Sigmoid colon (tissue), 7 donors: ENCODE measurements around the gene ABCA8. TPM values are rescaled to one million over a fixed set of nuclear protein-coding genes. Genes with fewer than 3 reads are reported as not detected.
A peak's percentile ranks its signal among the peaks of the same experiment; 100 is the strongest.

Experiments
- DNase-seq: peaks from one replicate; pipeline ENCODE4 v3.0.0-alpha.2; 2019
- H3K27ac ChIP-seq, 4 donors: fragments of 200-600 bp; sonication (generic); one replicate each; pipeline ENCODE4 v1.5.1; 2016 to 2019; ENCODE audit warnings: mild to moderate bottlenecking in 1 of 4
- H3K27me3 ChIP-seq, 3 donors: fragments of 200-600 bp; sonication (generic); one replicate each; pipeline ENCODE4 v1.5.1; 2019; ENCODE audit warnings: mild to moderate bottlenecking in 1 of 3
- H3K36me3 ChIP-seq, 4 donors: fragments of 200-600 bp; sonication (generic); one replicate each; pipeline ENCODE4 v1.5.1; 2016 to 2019
- H3K4me1 ChIP-seq, 4 donors: fragments of 200-600 bp; sonication (generic); one replicate each; pipeline ENCODE4 v1.5.1; 2017 to 2019
- H3K4me3 ChIP-seq, 4 donors: fragments of 200-600 bp; sonication (generic); one replicate each; pipeline ENCODE4 v1.5.1; 2017 to 2019; ENCODE audit warnings: mild to moderate bottlenecking in 2 of 4, moderate library complexity in 1 of 4
- H3K9me3 ChIP-seq, 4 donors: fragments of 200-600 bp in 3 of 4; sonication (generic) in 3 of 4; one replicate each; pipeline versions ENCODE4 v1.5.1 to v1.6.1; 2013 to 2019
- EP300 ChIP-seq, 4 donors: sonication (generic); formaldehyde crosslinking; IDR thresholded peaks; one replicate each; pipeline ENCODE4 v1.6.1; 2017; ENCODE audit warnings: antibody characterized with exemption in 4 of 4
- POLR2A ChIP-seq, 2 donors: fragments of 450-650 bp; IDR thresholded peaks; one replicate each; pipeline ENCODE4 v1.6.1; 2016; ENCODE audit warnings: antibody characterized with exemption in 2 of 2, mild to moderate bottlenecking in 2 of 2, moderate library complexity in 2 of 2
- POLR2AphosphoS5 ChIP-seq, 4 donors: sonication (generic); formaldehyde crosslinking; IDR thresholded peaks; one replicate each; pipeline ENCODE4 v1.6.1; 2017; ENCODE audit warnings: antibody characterized with exemption in 4 of 4
- WGBS, 2 donors: extraction: QIAGEN DNeasy Blood & Tissue Kit; methylation state at CpG; one replicate each; pipeline ENCODE4 v1.1.7; 2013; 5-methylcytosine and 5-hydroxymethylcytosine counted together
- intact Hi-C: fragments of 100-400 bp; cut with DNase I; formaldehyde crosslinking; loops from one replicate; pipeline ENCODE4 v1.15.1; 2023
- polyA plus RNA-seq, 3 donors: library from polyadenylated mRNA; stranded (reverse); fragments of 200-250 nt; gene quantifications; one replicate each; pipeline ENCODE4 v1.2.3, GENCODE V29; 2013
- total RNA-seq, 4 donors: library from RNA; depleted of rRNA; stranded (reverse); fragments of >200 nt; gene quantifications; one replicate each; pipeline ENCODE4 v1.1.0, GENCODE V29; 2016
- TF ChIP-seq, protein P1 (sequence below), 4 experiments: fragments of 450-650 bp in 3 of 4; fragments of 200-600 bp in 1 of 4; IDR thresholded peaks; one replicate each; pipeline ENCODE4 v1.5.1; 2016 to 2019; ENCODE audit warnings: antibody characterized with exemption in 4 of 4, mild to moderate bottlenecking in 3 of 4, moderate library complexity in 2 of 4
- donor health status: healthy with polysubstance abuse.
- donor health status: Bipolar disorder and iron deficiency.
- donor health status: healthy.

The ABCA8 gene
- total and polyA plus RNA-seq, 7 donors, result 2.8 to 71.5 (median 20.0) TPM

- Histone ChIP-seq H3K27ac (no peak overlapping the region), H3K4me3 (no peak overlapping the region)
- WGBS, 2 donors, result 75 to 83% methylated on average over 8 of the region's 8 CpGs
These were observed 17.2 kb downstream of the ABCA8 start for GRCh38 chr17:68937890-68938514.

GRCh38 chr17:68927516-68927915 is 27.7 kb downstream of the ABCA8 start:
- no peak for DNase-seq
- Histone ChIP-seq H3K27me3 (no peaks in the 10 kb centered on the region), H3K36me3 (no peaks in the 10 kb centered on the region), H3K4me3 (no peak overlapping the region), H3K4me1 (no peaks in the 10 kb centered on the region), H3K9me3 (no peaks in the 10 kb centered on the region), H3K27ac (no peak overlapping the region)
- TF ChIP-seq POLR2AphosphoS5 (IDR thresholded peaks at IDR 0.05), result no peak
- no peak for TF ChIP-seq POLR2A (IDR thresholded peaks at IDR 0.05)
- TF ChIP-seq, protein P1, sequence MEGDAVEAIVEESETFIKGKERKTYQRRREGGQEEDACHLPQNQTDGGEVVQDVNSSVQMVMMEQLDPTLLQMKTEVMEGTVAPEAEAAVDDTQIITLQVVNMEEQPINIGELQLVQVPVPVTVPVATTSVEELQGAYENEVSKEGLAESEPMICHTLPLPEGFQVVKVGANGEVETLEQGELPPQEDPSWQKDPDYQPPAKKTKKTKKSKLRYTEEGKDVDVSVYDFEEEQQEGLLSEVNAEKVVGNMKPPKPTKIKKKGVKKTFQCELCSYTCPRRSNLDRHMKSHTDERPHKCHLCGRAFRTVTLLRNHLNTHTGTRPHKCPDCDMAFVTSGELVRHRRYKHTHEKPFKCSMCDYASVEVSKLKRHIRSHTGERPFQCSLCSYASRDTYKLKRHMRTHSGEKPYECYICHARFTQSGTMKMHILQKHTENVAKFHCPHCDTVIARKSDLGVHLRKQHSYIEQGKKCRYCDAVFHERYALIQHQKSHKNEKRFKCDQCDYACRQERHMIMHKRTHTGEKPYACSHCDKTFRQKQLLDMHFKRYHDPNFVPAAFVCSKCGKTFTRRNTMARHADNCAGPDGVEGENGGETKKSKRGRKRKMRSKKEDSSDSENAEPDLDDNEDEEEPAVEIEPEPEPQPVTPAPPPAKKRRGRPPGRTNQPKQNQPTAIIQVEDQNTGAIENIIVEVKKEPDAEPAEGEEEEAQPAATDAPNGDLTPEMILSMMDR (IDR thresholded peaks at IDR 0.05), result no peak
- TF ChIP-seq EP300 (IDR thresholded peaks at IDR 0.05), result no peak
- WGBS, 2 donors, result 72 to 74% methylated on average over 4 of the region's 4 CpGs
- intact Hi-C loops, result no loop called here

More at GRCh38 chr17:68937890-68938514, 17.2 kb downstream of the ABCA8 start:
- no peak for DNase-seq
- H3K9me3 ChIP-seq, result no peaks in the 10 kb centered on the region
- H3K36me3 ChIP-seq, result no peaks in the 10 kb centered on the region
- intact Hi-C loops, result no loop called here
- H3K4me1 ChIP-seq, result no peaks in the 10 kb centered on the region
- TF ChIP-seq, protein P1 (IDR thresholded peaks at IDR 0.05), result no peak
- no peak for TF ChIP-seq EP300 (IDR thresholded peaks at IDR 0.05)
- H3K27me3 ChIP-seq, result no peaks in the 10 kb centered on the region

- H3K27me3 ChIP-seq, result no peaks in the 10 kb centered on the region
- no peak for TF ChIP-seq EP300 (IDR thresholded peaks at IDR 0.05)
- TF ChIP-seq POLR2AphosphoS5 (IDR thresholded peaks at IDR 0.05), result no peak
- TF ChIP-seq, protein P1 (IDR thresholded peaks at IDR 0.05), result no peak
- no peak for TF ChIP-seq POLR2A (IDR thresholded peaks at IDR 0.05)
- no peaks in the 10 kb centered on the region for H3K4me1 ChIP-seq
- intact Hi-C loops, result no loop called here
- H3K4me3 ChIP-seq, result no peak overlapping the region
- H3K36me3 ChIP-seq, result no peaks in the 10 kb centered on the region
- DNase-seq, result no peak
- no peaks in the 10 kb centered on the region for H3K9me3 ChIP-seq
- no peak overlapping the region for H3K27ac ChIP-seq
- WGBS, 2 donors, result 84 to 85% methylated on average over 9 of the region's 9 CpGs
These were observed 30.1 kb downstream of the ABCA8 start for GRCh38 chr17:68924793-68925720.

- DNase-seq, result no peak
- no peaks in the 10 kb centered on the region for H3K27me3 ChIP-seq
- H3K4me1 ChIP-seq, result peaks cover 0 to 34% (median 26%) of the 10 kb centered on the region in 4 donors
- H3K27ac ChIP-seq, result peak overlapping the region; percentile 5 to 65 (median 62)
- TF ChIP-seq POLR2A (IDR thresholded peaks at IDR 0.05), result no peak
- TF ChIP-seq, protein P1 (IDR thresholded peaks at IDR 0.05), result no peak
- TF ChIP-seq POLR2AphosphoS5 (IDR thresholded peaks at IDR 0.05), result no peak
- TF ChIP-seq EP300 (IDR thresholded peaks at IDR 0.05), result no peak
- H3K4me3 ChIP-seq, result no peak overlapping the region
- 93 to 94% methylated on average over 2 of the region's 2 CpGs for WGBS, 2 donors
- intact Hi-C loops, result no loop called here
- H3K36me3 ChIP-seq, result no peaks in the 10 kb centered on the region
- H3K9me3 ChIP-seq, result no peaks in the 10 kb centered on the region
These were observed 44.3 kb downstream of the ABCA8 start for GRCh38 chr17:68910789-68911431.
